Stromal cell of bone marrow (primary cell): ENCODE results near the gene SLC45A2.
"Not testable (repeated sequence)": the region's sequence is repeated elsewhere in the genome, so short reads cannot be mapped to it uniquely, and the experiment has no call there.

Source experiments
- DNase-seq: peaks from one replicate; pipeline ENCODE4 v3.0.0-alpha.2; 2012; ENCODE audit warnings: low read depth

SLC45A2 gene

DNA sequence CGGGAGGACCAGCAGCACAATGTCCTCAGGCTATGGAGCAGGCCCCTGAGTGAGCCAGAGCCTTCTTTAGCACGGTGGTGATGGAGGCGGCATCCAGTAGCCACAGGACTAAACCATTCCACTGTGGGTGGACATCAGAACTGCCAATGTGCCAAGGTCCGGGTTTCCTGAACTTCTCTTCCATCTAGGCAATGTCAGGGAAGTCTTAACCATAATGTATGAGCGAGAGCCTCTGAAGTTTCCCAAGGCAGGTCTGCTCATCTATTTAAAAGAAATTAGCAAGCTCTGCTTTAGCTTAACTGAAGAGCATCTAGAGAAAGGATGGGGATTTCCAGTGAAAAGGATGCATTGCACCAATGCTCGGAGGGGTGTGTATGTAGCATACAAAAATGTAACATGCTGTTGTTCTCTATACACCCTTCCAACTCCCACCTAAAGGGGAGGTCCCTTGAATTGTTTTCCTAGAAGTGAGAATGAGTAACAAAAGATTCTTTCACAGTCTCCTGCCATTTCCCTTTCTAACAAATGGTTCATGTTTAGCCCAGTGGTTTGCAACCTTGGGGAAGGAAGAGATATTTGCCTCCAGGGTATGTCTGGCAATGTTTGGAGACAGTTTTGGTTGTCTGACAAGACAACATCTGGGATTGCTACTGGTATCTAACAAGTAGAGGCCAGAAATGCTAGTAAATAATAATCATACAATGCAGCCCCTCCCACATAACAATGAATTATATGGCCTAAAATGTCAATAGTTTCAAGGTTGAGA, 54.4 kb downstream of the SLC45A2 start:
- no peak for DNase-seq

DNA sequence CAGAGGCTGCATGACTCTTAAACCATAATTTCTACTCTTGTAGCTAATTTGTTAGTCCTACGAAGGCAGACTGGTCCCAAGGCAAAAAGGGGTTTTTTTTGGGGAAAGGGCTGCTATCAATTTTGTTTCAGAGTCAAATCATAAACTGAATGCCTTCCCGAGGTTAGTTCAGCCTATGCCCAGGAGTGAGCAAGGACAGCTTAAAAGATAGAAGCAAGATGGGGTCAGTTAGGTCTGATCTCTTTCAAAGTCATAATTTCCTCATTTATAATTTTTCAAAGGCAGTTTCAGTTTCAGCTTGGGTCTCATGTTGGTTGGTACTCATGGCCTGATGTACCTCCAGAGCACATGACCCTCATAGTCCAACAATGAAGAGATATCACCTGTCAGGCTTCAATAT, 56.2 kb downstream of the SLC45A2 start:
- no peak for DNase-seq

DNA sequence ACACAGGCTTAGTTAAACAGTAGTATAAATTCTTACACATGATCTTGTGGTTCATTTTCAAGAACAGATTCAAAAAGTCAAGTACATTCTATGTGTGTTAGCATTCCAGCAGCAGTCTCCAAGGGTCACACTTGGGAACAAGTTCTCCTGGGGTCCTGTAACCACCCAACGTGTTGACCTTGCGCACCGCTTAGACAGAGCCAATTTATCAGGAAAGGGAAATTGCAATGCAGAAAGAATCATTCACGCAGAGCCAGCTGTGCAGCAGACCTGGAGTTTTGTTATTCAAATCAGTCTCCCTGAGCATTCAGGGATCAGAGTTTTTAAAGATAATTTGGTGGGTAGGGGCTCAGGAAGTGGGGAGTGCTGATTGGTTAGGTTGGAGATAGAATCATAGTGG, 56.8 kb downstream of the SLC45A2 start:
- no peak for DNase-seq

DNA sequence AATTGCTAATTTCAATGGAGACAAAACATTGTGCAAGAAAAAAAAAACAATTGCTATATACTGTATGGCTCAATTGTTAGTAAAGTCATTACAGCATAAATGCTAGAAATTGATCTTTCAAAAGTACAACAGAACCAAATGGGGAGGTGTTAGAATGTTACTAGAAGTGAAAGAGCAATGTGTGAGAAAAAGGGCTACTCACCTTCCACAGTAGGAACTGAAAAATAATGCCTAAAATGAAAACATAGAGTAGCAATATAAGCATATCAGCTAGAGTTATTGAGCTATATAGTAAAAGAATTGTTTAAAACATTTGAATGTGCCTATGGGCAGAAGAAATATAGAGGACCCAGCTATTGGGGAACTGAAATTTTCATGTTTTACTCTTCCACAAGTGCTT, 59.2 kb downstream of the SLC45A2 start:
- no peak for DNase-seq

DNA sequence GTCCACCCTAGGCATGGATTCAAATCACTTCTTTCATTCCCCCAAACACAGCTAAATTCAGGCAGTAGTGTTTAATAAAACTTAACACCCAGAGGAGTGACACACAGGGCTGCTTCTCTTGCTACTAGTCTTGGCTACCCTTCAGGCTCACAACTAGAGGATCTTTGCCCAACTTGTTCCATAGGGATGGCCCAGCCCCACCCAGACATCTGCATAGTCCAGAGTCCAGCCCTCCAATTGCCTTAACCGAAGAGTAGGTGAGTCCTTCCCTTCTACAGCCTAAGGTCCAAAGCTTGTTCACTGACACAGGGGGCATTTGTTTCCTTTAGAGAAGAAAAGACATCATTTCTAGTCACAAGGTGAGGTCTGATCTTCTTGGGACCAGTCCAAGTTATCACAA, 63.5 kb downstream of the SLC45A2 start:
- no peak for DNase-seq

DNA sequence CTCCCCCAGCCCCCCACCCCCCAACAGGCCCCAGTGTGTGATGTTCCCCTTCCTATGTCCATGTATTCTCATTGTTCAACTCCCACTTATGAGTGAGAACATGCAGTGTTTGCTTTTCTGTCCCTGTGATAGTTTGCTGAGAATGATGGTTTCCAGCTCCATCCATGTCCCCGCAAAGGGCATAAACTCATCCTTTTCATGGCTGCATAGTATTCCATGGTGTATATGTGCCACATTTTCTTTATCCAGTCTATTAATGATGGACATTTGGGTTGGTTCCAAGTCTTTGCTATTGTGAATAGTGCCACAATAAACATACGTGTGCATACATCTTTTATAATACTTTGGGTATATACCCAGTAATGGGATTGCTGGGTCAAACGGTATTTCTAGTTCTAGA, 69.6 kb downstream of the SLC45A2 start:
- not testable (repeated sequence) for DNase-seq

DNA sequence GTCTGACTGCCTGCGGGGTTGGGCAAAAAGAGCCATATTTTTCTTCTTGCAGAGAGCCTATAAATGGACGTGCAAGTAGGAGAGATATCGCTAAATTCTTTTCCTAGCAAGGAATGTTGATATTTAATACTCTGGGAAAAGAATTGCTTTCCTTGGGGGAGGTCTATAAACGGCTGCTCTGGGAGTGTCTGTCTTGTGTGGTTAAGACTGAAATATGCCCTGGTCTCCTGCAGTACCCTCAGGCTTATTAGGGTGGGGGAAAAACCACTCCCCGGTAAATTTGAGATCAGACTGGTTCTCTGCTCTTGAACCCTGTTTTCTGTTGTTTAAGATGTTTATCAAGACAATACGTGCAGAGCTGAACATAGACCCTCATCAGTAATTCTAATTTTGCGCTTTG, 78.2 kb downstream of the SLC45A2 start:
- DNase-seq: not testable (repeated sequence)

DNA sequence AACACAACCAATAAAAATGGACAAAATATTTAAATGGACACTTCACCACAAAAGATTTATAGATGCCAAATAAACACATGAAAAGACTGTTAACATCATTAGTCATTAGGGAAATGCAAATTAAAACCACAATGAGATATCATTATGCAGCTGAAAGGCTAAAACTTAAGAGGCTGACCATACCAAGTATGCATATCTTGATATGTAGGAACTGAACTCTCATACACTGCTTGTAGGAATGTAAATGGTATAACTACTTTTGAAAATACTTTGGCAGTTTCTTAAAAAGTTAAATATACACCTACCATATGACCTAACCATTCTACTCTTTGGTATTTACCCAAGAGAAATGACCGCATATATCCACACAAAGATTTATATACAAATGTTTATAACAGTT, 79.1 kb downstream of the SLC45A2 start:
- DNase-seq: no peak

DNA sequence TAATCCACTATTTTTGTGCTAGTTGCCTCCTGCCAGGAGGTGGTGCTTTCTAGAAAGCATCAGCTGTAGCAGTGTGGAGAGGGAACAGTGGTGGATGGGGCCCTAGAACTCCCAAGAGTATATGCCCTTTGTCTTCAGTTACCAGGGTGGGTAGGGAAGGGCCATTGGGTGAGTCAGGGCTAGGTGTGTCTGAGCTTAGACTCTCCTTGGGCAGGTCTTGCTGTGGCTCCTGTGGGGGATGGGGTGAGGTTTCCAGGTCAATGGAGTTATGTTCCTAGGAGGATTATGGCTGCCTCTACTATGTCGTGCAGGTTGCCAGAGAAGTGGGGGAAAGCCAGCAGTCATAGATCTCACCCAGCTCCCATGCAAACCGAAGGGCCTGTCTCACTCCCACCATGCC, 81.4 kb downstream of the SLC45A2 start:
- DNase-seq: no peak

DNA sequence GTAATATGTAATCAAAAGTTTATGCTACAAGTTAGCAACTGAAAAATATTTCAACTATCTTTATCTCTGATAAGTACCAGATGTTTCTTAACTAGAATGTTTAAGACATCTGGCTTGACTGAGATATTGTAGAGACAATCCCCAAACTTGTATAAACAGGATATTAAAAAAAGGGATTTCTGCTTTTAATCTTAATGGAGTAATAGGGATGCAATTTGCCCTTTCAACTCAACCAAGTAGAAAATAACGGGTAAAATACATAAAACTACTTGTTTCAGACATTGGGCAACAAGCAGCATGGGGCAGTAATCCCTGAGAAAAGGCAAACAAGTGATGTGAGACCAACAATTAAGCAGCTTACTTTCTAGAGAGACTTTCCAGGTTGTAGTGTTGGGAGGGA, 83.3 kb downstream of the SLC45A2 start:
- no peak for DNase-seq
